ENCODE results near the gene WHAMM.
"Not testable (repeated sequence)": the region's sequence is repeated elsewhere in the genome, so short reads cannot be mapped to it uniquely, and the experiment has no call there.

Gene WHAMM

DNA sequence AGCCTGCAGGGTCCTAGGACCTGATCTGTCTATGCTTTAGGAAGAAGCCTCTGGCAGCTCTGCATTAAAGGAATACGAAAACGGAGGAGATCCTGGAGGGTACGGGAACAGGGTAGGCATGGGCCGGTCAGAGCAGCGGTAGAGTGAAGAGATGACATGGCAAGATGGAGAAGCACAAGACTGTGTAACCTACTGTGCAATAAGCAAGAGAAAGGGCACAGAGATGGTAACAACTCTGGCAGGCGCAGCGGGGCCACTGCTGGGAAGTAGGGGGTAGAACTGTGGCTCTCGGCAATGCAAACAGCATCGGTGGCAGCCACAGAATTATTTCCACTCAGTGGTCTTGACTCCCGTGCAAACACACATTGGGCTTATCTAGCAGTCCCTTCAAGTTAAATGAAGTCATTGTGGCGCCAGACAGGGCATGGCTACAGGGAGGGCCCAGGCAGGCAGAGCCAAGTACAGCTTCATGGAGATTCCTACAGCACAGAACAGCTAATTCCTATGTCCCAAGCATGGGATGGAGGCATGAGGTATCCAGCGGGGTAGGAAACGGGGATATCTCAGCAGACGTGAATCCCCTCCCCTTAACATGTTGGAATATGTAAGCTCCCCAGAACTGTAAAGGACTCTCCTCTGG is 28.8 kb downstream of the WHAMM start:
- DNase-seq (ENCODE audit: low read depth) = no peak

DNA sequence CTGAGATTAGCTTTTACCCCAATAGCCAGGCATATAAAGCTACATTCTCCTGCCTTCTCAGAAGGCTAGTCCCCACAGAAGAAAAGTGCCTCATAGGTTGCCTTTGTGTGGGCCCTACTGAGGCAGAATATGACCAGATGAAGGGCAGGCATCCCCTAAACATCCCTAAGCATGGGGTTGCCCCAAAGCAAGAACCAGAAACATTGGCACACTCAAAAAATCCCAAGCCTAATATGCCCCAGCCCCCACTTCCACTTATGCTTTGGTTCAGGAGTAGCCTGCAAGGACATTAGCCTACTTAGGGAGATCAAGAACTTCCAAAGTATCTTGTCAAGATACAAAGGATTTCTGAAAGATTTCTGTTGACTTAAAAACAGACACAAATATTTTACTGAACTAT is 29.7 kb downstream of the WHAMM start:
- DNase-seq (ENCODE audit: low read depth) = no peak

DNA sequence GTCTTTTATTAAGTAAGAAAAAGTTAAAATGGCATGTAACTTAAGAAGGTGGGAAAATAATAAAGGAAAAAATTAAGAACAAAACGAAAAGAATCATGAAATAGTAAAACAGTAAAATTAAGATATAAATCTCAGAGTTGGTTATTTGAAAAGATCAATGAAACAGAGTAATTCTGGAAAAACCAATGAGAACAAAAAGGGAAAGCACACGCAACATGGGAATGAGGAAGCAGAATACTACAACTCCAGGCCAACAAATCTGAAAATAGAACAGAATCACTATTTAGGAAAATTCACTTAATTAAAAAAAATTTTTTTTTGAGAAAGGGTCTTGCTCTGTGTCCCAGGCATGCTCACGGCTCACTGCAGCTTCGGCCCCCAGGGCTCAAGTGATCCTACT is 30.7 kb downstream of the WHAMM start:
- no peak for DNase-seq (ENCODE audit: low read depth)

DNA sequence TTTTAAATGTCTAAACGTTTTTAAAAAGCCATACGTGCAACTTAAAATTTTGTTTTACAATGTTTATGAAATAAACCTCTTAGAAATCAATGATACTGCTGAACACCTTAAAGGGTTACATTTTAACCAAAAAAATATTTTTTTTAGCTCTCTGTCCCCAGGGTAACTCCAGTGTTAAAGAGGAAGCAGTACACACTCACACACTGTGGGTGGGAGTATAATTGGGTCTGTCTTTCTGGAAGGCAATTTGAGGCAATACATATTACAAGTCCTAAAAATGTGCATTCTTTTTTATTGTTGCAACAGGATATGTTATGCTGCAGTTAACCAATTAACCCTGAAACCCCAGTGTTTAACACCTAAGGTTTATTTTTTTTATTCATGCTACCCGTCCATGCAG is 34.1 kb downstream of the WHAMM start:
- DNase-seq (ENCODE audit: low read depth) = no peak

DNA sequence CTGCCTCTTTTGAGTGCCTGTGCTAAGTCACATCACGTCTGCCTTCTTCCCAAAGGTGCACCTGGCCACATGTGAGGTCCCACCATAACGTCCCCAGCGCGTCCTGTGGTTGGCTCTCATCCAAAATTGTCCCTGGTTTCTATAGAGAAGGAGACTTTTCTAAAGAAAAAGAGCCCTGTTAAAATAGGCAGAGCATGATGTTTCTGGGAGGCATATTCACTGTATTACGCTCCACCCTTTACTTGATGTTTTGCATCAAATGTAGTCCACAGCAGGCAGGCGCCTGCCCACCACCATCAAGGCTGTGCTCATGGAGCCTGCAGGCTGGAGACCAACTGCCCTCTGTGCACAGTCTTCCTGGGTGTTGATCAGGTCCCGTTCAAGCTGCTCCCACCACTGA is 36.3 kb downstream of the WHAMM start:
- no peak for DNase-seq (ENCODE audit: low read depth)

DNA sequence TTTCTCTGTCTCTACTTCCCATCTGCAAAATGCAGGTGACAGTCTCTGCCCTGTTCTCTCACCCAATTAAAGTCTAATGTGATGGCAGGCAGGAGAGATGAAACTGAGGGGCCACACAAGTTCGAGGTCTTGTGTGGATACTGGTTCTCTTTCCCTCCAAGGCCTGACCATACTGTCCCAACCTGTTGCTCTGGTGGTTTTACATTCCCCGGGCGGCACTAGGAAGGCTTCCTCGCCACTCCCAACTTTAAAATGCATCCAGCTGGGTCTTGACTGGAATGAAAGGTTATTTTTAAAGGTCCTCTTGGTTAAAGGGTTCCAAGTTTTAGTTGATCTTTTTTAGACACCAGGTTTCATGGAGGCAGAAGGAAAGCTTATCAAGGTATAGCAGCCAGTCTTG is 37.2 kb downstream of the WHAMM start:
- DNase-seq (ENCODE audit: low read depth) = no peak

DNA sequence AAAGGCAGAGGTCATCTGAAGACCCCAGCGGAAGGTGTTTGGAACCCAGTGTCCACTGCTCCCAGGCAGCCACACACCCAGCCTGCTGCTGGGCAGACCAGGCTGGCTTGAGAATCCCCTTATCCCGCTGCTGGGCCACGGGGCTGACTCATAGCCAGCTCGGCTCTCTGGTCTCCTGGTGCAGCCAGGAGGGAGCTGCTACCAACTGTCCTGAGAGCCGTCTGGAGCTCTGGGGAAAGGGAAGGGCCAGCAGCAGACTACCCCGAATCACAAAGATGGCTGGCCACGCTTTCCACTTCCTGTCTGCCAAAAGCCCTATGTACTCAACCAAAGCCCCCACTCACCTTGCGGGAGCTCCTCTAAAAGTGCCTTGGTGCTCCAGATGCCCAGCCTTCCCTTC is 38.3 kb downstream of the WHAMM start:
- DNase-seq (ENCODE audit: low read depth) = peak; percentile 28

DNA sequence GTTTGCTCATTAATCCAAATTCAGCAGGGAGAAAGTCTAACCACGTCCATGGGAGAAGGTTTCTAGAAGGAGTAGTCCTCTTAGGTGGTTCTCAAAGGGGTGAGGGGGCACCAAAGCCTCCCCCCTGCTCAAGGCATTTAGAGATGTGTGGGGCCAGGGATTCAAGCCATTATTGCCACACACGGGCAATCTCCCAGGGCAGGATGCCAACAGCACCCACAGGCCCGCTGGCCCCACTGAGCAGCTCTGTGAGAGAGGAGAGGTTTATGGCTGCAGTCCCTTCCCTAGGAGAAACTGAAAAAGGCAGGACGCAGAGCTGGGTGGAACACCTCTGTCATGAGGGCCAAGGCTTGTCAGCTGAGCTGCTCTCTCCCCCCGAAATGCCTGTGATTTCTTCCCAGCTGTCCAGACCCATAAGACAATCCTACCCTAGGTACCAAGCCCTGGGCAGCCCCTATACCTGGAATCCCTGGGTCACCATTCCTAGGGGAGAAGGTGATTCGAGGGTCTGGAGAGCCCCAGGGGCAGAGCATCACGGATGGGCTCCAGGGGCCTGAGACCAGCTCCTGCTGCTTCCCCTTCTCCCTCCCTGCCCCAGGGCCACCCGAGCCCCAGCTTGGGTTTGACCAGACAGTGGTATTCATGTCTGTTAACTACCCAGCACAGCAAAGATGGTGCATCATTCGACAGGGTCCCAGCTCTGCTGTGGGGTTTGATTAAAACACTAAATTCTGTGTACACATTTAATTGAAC is 39.0 kb downstream of the WHAMM start:
- no peak for DNase-seq (ENCODE audit: low read depth)

DNA sequence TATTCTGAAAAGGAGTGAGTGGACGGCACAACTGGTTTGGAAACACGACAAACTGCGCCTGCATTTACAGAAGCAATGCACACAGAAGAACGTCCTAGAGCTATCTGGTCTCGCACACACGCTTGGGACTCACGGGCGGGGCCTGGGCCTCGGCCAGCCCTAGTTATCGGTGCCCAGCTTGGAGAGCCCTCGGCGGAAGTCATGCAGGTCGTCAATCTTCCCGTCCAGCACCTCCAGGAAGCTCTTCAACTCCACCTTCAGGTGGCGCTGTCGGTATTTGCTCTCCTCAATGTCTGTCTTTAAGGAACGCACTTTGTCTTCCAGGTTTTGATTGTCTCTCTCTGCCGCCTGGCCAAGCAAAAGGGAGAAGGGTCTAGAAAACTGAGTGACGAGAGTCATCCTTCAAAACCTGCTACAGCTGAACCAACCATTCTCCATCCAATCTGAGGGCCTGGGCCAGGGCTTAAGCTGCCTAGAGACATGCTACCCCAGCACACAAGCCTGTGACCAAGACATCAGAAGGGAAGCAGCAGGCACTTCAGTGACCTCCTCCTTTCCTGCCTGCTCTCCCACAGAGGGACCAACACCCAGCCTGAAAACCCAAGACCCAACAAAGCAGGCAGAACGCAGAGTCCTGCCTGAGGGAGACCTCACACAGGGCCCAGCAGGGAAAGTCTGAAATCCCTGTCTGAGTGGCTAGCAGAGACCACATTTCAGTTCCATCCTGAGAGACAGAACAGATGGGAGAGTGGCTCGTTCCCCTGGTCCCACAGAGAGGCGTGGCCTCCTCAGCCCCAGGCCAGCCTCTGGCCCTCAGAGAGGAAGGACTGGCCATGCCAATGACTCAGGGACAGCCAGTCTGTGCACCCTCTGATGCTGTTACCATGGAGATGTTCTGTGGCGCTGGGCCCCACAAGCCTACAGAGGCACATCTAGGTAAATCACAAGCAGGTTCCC is 40.4 kb downstream of the WHAMM start:
- peak; percentile 85 for DNase-seq (ENCODE audit: low read depth)

DNA sequence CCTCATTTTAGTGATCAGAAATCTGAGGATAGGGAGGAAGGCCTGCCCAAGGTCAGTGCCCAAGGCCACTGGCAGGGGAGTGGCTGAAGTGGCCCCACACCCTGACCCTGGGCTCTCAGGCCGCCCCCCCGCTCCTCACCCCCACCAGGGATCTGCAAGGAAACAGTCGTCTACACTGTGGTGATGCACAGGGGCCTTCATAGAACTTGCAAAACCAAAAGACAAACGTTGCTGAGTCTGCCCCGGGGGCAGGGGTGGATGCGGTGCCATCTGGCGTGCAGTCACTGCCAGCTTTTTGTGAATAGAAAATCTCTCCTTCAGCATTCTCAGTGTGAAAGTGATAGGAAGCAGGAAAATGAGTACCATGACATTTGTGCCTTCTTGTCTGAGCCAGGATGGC is 41.3 kb downstream of the WHAMM start:
- no peak for DNase-seq (ENCODE audit: low read depth)

DNA sequence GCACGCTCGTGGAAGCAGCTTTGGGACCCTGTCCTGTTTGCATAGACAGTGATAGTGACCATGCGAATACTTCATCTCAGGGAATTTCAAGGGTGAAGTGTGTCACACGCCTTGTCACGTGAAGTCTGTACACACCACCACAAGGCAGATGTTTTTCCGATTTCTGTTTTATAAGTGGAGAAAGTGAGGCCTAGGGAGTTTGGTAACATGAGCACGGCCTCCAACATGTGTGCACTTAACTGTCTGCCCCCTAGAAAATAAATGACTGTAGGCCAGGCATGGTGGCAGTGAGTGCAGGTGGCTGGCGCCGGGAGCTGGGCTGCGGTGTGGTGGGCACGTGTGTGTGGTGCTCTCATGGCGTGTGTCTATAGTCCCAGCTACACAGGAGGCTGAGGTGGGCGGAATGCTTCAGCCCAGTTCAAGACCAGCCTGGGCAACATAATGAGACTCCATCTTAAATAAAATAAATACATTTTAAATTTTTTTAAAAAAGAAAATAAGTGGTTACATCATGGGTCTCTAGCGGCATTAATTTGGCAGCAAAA is 42.0 kb downstream of the WHAMM start:
- no peak for DNase-seq (ENCODE audit: low read depth)

DNA sequence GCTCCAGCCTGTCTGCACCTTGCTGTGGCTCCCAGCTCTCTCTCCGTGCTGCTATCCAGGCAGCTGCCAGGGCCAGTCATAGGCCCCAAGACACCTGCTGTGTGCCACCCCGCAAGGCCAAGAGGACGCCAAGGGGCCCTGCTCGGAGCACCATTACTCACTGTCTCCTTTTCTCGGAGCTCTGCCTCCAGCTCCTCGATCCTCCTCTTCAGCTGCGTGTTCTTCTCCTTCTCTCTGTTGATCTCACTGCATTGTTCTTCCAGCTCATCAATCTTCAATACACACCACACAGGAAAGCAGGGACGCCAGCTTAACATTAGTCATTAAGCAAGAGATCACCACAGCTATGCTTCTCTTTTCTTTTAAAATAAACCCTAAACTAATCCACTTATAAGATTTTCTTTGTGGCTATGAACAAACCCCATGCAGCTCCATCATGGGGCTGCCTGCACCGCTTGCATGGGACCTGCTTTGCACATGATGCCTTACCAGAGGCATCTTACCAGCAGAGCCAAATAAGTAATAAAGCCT is 42.6 kb downstream of the WHAMM start:
- DNase-seq (ENCODE audit: low read depth) = peak; percentile 50

DNA sequence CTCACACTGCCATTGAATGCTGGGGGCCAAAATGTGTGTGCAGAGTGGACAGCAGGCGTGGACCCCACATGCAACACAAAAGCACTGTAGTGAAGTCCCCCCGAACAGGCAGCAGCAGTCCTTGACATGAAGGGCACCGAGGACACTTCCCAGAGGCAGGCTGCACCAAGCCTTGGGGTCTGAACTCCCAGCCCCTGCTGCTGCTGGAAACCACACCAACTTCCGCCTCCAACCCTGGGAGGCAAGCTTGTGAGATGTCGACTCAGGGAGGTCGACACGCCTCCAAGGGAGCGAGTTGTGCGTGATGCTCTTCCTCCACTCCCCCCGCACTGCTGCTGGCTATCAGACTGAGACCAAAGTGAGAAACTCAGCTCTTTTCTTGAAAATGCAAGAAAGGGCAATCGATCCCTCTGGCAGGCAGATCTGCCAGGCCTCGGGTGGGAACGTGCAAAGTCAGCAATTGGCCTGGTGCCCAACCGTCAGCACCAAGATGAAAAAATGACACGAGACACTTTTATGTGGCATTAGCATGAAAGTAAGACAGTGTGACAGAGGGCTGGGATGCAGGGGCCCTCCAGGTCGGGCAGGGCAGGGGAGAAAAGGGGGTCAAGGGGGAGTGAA is 43.6 kb downstream of the WHAMM start:
- DNase-seq (ENCODE audit: low read depth) = no peak

DNA sequence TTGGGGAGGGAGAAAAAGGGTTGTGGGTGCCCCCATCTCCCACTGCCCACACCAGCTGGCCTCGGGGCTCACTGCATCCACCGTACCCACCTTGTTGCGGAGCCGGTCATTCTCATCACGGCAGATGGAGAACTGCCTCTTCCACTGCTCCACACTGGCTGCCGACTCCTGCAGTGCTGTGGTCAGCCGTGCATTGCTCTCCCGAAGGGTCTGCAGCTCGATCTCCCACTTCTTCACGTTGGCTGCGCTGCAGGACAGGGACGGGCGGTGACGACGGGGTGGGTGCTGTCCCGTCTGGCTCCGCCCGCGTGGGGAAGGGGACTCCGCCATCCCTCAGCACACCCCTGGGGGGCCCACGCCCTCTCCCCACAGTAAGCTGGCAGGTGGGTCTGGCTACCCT is 45.1 kb downstream of the WHAMM start:
- no peak for DNase-seq (ENCODE audit: low read depth)

DNA sequence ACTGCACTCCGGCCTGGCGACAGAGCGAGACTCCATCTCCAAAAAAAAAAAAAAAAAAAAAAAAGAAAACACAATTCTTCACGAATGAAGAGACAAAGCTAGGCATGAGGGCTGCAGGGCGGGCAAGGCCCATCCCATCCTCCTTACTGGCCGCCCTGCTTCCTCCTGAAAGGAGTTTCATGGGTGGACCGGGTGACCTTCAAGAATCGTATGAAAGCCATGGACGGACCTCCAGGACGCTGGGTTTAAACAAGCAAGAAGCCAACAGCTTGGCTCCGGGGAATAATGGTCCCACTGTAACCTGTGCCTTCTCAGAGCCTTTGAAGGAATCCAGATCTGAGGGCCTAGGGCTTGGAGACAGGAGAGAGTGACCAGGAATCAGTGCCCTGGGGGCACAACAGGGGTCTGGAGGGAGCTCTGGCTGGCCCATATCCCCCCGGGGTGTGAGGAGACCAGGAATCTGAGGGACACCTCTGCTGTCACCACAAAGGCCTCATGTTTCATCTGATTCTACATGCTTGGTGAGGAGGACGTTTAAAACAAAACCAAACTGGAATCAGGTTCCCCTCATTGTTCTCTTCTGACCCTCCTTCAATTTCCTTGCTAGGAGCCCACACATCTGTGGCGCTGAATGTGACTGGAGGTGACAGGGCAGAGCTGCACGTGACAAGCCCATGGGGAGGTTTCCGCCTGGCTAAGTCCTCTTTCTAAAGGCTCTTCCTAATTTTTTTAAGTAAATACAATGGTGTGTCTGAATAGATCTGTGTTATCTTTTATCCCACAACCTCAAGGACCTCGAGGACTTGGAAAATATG is 46.1 kb downstream of the WHAMM start:
- DNase-seq (ENCODE audit: low read depth) = no peak

DNA sequence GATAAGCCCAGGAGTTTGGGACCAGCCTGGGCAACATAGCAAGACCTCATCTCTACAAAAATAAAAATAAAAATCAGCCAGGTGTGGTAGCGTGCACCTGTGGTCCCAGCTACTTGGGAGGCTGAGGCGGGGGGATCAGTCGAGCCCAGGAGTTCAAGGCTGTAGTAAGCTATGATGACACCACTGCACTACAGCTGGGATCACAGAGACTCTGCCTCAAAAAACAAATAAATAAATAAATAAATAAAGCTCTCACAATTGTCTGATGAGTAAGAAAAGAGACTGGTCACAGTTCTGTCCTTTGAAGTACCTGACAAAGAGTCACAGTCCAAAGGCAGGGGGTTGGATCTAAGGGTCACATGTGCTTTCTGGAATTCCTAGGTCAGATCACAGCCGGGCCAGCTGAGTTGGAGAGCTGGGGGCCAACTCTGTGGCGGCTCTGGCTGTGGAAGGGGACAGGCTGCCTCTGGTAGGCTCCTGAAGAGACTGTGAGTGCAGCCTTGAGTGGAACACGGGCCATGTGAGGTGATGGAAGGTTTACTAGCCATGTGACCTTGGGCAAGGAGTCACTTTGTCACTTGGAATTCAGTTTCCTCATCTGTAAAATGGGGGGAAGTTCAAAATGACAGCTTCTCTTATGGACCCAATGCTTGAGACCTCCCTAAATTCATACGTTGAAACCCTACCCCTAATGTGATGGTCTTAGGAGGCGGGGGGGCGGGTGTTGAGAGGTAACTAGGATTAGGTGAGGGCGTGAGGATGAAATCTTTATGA is 47.2 kb downstream of the WHAMM start:
- no peak for DNase-seq (ENCODE audit: low read depth)

DNA sequence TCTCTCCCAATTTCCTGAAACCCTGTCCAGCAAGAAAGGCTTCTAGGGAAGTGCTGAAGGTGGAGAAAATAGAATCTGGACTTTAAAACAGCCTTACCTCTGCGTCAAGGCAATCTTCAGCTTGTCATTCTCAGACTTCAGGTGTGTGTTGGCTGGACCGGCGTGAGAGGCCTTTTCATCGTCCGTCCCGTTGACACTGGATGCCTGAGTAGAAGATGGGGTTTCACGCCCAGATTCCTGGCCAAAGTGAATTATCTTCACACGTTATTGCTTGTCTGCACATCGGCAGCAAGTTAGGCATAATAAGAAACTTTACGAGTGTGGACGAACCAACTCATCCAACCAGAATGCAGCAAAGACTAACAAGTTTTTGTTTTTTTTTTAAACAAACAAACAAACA is 49.5 kb downstream of the WHAMM start:
- DNase-seq (ENCODE audit: low read depth) = no peak

DNA sequence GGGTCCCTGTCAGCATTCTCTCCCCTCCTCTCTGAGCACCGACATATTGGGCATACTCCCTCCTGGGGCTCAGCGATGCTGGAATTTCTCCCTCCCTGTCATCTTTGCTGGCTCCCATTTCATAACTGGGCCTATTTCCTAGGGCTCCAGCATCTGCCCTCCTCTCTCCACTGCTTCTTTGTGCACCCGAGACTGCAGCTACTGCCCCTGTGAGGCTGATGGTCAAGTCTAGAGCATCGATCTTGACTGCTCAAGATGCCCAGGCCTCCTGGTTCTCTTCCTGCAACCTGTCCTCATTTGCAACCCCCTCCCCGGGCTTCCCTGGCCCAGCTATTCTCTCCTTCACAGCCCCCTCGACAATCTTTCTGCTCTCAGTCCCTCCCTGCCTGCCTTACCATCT is 53.5 kb downstream of the WHAMM start:
- DNase-seq (ENCODE audit: low read depth) = no peak

DNA sequence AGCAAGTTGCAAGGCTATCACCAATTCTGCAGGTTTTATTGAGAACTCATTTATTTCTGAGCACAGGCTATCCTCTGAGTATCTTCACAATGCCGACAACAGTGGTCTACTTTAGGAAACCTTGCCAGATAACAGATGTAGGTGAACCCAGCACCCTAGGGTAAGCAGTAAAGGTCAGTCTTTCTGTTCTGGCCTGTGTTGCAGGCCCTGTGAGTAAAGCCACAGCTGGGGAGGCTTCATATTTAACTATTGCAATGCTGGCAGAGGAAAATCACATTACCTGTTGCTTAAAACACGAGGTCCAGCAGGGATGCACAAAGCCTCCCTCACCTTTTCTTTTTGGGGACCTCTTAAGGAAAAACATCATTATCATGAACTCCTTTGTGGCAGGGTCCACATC is 55.5 kb downstream of the WHAMM start:
- DNase-seq (ENCODE audit: low read depth) = no peak

DNA sequence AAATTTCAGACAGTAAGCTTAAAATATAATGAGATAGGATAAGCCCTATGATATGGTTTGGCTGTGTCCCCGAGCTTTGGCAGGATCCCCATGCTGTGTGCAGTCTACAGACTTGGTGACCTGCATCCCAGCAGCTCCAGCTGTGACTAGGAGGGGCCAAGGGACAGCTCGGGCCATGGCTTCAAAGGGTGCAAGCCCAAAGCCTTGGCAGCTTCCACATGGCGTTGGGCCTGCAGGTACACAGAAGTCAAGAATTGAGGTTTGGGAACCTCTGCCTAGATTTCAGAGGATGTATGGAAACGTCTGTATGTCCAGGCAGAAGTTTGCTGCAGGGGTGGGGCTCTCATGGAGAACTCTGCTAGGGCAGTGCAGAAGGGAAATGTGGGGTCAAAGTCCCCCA is 56.2 kb downstream of the WHAMM start:
- DNase-seq (ENCODE audit: low read depth) = not testable (repeated sequence)

Measured in iris pigment epithelial cell (primary cell).